OCI-LY7 (cell line): ENCODE data around the gene H1-8. TPM values are rescaled to one million over a fixed set of nuclear protein-coding genes. Genes with fewer than 3 reads are reported as not detected.

Experiments
- BruUV-seq: library from RNA; stranded (reverse); fragments of 400-500 nt; replicated peaks from 2 replicates; lab custom pipeline; 2021; lab: Mats Ljungman, UMichigan
- CTCF ChIA-PET: fragments of 300-600 bp; sonication (Branson Sonifier 250); formaldehyde crosslinking; loops from one replicate; lab custom pipeline; 2022; ENCODE audit warnings: antibody characterized with exemption; ENCODE audit not compliant: unreplicated experiment; lab: Charles Lee
- POLR2A ChIA-PET: fragments of 300-600 bp; sonication (Branson Sonifier 250); formaldehyde crosslinking; loops from one replicate; lab custom pipeline; 2022; ENCODE audit warnings: antibody characterized with exemption; lab: Charles Lee
- DNase-seq: peaks from one replicate; pipeline ENCODE4 v3.0.0-alpha.2; 2015; ENCODE audit warnings: low spot score
- H2AFZ ChIP-seq: fragments of 200-600 bp; sonication (generic), shearing (Covaris generic); 2 replicates; pipeline ENCODE4 v1.6.1; 2014; ENCODE audit warnings: mild to moderate bottlenecking, antibody characterized with exemption, low read length, moderate library complexity
- H3K27ac ChIP-seq: fragments of 200-600 bp; sonication (generic); 2 replicates; pipeline ENCODE4 v1.5.1; 2014; ENCODE audit warnings: mixed run types, low read depth, mild to moderate bottlenecking, moderate library complexity, low read length, inconsistent platforms; ENCODE audit not compliant: poor library complexity, severe bottlenecking
- H3K36me3 ChIP-seq: fragments of 200-600 bp; sonication (generic); 2 replicates; pipeline ENCODE4 v1.6.1; 2014; ENCODE audit warnings: mild to moderate bottlenecking, antibody characterized with exemption, low read length, moderate library complexity, mixed read lengths; ENCODE audit not compliant: insufficient read depth
- H3K4me1 ChIP-seq: fragments of 200-600 bp; sonication (generic); 2 replicates; pipeline ENCODE4 v1.5.1; 2014; ENCODE audit warnings: mild to moderate bottlenecking, low read length; ENCODE audit not compliant: insufficient read depth, poor library complexity, severe bottlenecking
- H3K4me2 ChIP-seq: fragments of 200-600 bp; sonication (generic); 2 replicates; pipeline ENCODE4 v1.6.1; 2014; ENCODE audit warnings: mild to moderate bottlenecking, low read length
- H3K4me3 ChIP-seq: fragments of 200-600 bp; sonication (generic); 2 replicates; pipeline ENCODE4 v1.5.1; 2014; ENCODE audit warnings: mild to moderate bottlenecking, low read depth, low read length; ENCODE audit not compliant: poor library complexity, severe bottlenecking
- H3K79me2 ChIP-seq: fragments of 200-600 bp; sonication (generic); 2 replicates; pipeline ENCODE4 v1.6.1; 2016; ENCODE audit warnings: low read depth, mild to moderate bottlenecking, low read length, moderate library complexity, mixed read lengths; ENCODE audit not compliant: insufficient read depth
- H3K9me2 ChIP-seq: fragments of 200-600 bp; sonication (generic); 2 replicates; pipeline ENCODE4 v1.6.1; 2016; ENCODE audit warnings: mild to moderate bottlenecking, low read length, mixed read lengths; ENCODE audit not compliant: insufficient read depth
- H3K9me3 ChIP-seq: fragments of 200-600 bp; sonication (generic); 2 replicates; pipeline ENCODE4 v1.6.1; 2014; ENCODE audit warnings: mild to moderate bottlenecking, mixed run types, low read length, mixed read lengths
- H4K20me1 ChIP-seq: fragments of 200-600 bp; sonication (generic); 2 replicates; pipeline ENCODE4 v1.6.1; 2014; ENCODE audit warnings: mild to moderate bottlenecking, antibody characterized with exemption, low read length, moderate library complexity, mixed read lengths; ENCODE audit not compliant: insufficient read depth
- CTCF ChIP-seq: fragments of 200-600 bp; sonication (generic); conservative IDR thresholded peaks from 2 replicates; pipeline ENCODE4 v1.5.1; 2014; ENCODE audit warnings: mild to moderate bottlenecking, antibody characterized with exemption, low read length, moderate library complexity, mixed read lengths
- EZH2phosphoT487 ChIP-seq: fragments of 200-600 bp; sonication (generic); IDR thresholded peaks from 2 replicates; pipeline ENCODE4 v1.6.1; 2018; ENCODE audit warnings: low read depth, borderline replicate concordance, mild to moderate bottlenecking, mixed run types, antibody characterized with exemption, low read length, moderate library complexity, mixed read lengths
- intact Hi-C: fragments of 100-400 bp; cut with micrococcal nuclease; formaldehyde crosslinking; loops from one replicate; pipeline ENCODE4 v1.10.0; 2022; ENCODE audit not compliant: unreplicated experiment
- total RNA-seq, 2 experiments: library from RNA; depleted of rRNA in 1 of 2; stranded (reverse); fragments of >200 nt in 1 of 2; shearing (Covaris generic) in 1 of 2; gene quantifications; 2 replicates each; pipeline ENCODE4 v1.2.3, GENCODE V29; 2014 to 2022

Gene H1-8
- total RNA-seq, 2 experiments from 2014 or later: not detected

- CTCF ChIA-PET: no interaction called here
Measured at GRCh38 chr3:129547241-129547640, 4.3 kb downstream of the H1-8 start.

GRCh38 chr3:129548104-129548965 is 5.4 kb downstream of the H1-8 start:
- no peaks in the 10 kb centered on the region for H3K36me3 ChIP-seq
- peaks cover 2% of the 10 kb centered on the region for H3K4me1 ChIP-seq
- no peak for TF ChIP-seq EZH2phosphoT487
- no peak for TF ChIP-seq CTCF
- POLR2A ChIA-PET: no interaction called here
- no peak overlapping the region for H3K4me2 ChIP-seq
- H3K4me3 ChIP-seq: no peak overlapping the region
- intact Hi-C loops: no loop called here
- CTCF ChIA-PET: no interaction called here
- H3K79me2 ChIP-seq: no peaks in the 10 kb centered on the region
- DNase-seq: no peak
- no peak overlapping the region for H3K27ac ChIP-seq
- H4K20me1 ChIP-seq: no peaks in the 10 kb centered on the region
- H3K9me2 ChIP-seq: no peaks in the 10 kb centered on the region
- H3K9me3 ChIP-seq: no peaks in the 10 kb centered on the region
- H2AFZ ChIP-seq: no peak overlapping the region
- no TSS peak for BruUV-seq

More at GRCh38 chr3:129547241-129547640, 4.3 kb downstream of the H1-8 start:
- Histone ChIP-seq H3K9me3 (no peaks in the 10 kb centered on the region), H3K4me2 (no peak overlapping the region), H3K27ac (no peak overlapping the region), H3K9me2 (no peaks in the 10 kb centered on the region), H3K4me1 (no peaks in the 10 kb centered on the region), H3K36me3 (no peaks in the 10 kb centered on the region), H2AFZ (no peak overlapping the region), H3K79me2 (no peaks in the 10 kb centered on the region), H3K4me3 (no peak overlapping the region), H4K20me1 (no peaks in the 10 kb centered on the region)
- POLR2A ChIA-PET: no interaction called here
- BruUV-seq: no TSS peak
- TF ChIP-seq CTCF (no peak), EZH2phosphoT487 (no peak)
- no peak for DNase-seq
- intact Hi-C loops: no loop called here
